Measurements from ENCODE around the gene GPR176. TPM values are rescaled to one million over a fixed set of nuclear protein-coding genes. Genes with fewer than 3 reads are reported as not detected.
A peak's percentile ranks its signal among the peaks of the same experiment; 100 is the strongest.

The GPR176 gene
- total RNA-seq, 4 donors from 2014 or later: 4.3 to 15.0 (median 7.9) TPM

GRCh38 chr15:39803016-39803415 lies 117.0 kb downstream of the GPR176 start:
- no peak for TF ChIP-seq CTCF (IDR thresholded peaks at IDR 0.05)
- TF ChIP-seq POLR2A (IDR thresholded peaks at IDR 0.05): no peak
- Histone ChIP-seq H3K4me1 (no peaks in the 10 kb centered on the region), H3K4me3 (replicated peaks in 1 of 3) (no peak overlapping the region), H3K9me3 (no peaks in the 10 kb centered on the region), H3K27ac (no peak overlapping the region), H3K27me3 (no peaks in the 10 kb centered on the region), H3K36me3 (no peaks in the 10 kb centered on the region)
- intact Hi-C loops (cut with DNase I): no loop called here
- WGBS, 2 donors: 91 to 93% methylated on average over 4 of the region's 4 CpGs
- DNase-seq: no peak

DNA sequence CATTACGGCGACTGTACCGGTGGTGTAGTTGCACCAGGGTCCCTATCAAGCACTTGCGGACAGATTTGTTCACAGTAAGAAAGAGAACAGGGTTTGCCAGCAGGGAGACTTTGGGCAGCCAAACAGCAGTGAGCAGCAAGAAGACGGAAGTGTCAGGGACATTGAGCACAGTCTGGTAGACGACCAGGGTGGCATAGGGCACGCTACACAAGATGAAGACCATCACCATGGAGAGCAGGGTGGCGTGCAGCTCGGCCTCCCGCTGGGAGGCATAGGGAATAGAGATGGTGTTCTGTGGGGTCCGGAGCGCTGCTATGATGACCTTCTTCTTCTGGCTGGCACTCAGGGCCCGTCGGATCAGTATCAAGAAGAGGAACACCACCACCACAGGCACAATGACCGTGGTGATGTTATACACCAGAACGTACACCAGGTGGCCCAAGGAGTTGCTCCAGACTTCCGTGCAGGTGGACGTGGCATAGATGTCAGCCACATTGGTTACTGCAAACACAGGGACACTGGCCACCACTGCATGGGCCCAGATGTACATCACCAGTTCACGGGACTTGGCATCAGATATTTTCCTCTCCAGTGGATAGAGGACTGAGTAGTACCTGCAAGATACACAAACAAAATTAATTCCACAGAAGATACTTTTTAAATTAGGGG lies 118.3 kb downstream of the GPR176 start:
- H3K27me3 ChIP-seq: no peaks in the 10 kb centered on the region
- DNase-seq: peak; percentile 40 to 44
- no peaks in the 10 kb centered on the region for H3K4me1 ChIP-seq
- no peak overlapping the region for H3K27ac ChIP-seq
- no peak for TF ChIP-seq POLR2A (IDR thresholded peaks at IDR 0.05)
- TF ChIP-seq CTCF (IDR thresholded peaks at IDR 0.05): peak in 4 of 6 experiments; percentile 11 to 46 (median 36)
- 80 to 88% methylated on average over 13 to 19 of the region's 19 CpGs for WGBS, 2 donors
- H3K4me3 ChIP-seq (replicated peaks in 1 of 3): no peak overlapping the region
- H3K9me3 ChIP-seq: no peaks in the 10 kb centered on the region
- no peaks in the 10 kb centered on the region for H3K36me3 ChIP-seq
- intact Hi-C loops (cut with DNase I): no loop called here

GRCh38 chr15:39799552-39800011 lies 120.5 kb downstream of the GPR176 start:
- Histone ChIP-seq H3K9me3 (no peaks in the 10 kb centered on the region), H3K4me1 (no peaks in the 10 kb centered on the region), H3K27ac (no peak overlapping the region), H3K27me3 (no peaks in the 10 kb centered on the region), H3K4me3 (replicated peaks in 1 of 3) (no peak overlapping the region), H3K36me3 (no peaks in the 10 kb centered on the region)
- TF ChIP-seq POLR2A (IDR thresholded peaks at IDR 0.05) (no peak), CTCF (IDR thresholded peaks at IDR 0.05) (no peak)
- intact Hi-C loops (cut with DNase I): loop anchor here (10.0 kb wide), 1 partner anchor 75 kb away; no protein-coding TSS in a partner anchor
- no peak for DNase-seq
- 69 to 78% methylated on average over 6 of the region's 6 CpGs for WGBS, 2 donors

DNA sequence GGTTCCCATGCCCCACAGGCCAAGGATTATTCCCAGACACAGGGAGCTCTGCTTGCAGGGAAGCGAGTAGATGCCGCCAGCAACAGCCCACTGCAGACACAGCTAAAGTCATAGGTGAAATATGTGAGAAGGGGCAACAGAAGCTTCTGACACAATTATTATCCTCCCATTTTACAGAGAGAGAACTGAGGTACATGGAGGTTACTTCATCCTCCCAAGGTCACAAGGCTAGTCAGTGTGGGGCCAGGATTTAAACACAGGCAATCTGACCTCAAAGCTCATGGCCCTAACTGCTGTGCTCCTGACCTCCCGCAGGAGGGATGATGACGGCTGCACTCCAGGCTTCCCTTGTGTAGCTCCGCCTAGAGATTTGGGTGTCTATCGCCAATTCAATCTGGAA lies 121.7 kb downstream of the GPR176 start:
- no peaks in the 10 kb centered on the region for H3K27me3 ChIP-seq
- H3K27ac ChIP-seq: no peak overlapping the region
- no peak for DNase-seq
- no peaks in the 10 kb centered on the region for H3K4me1 ChIP-seq
- TF ChIP-seq POLR2A (IDR thresholded peaks at IDR 0.05) (no peak), CTCF (IDR thresholded peaks at IDR 0.05) (no peak)
- intact Hi-C loops (cut with DNase I): loop anchor here (10.0 kb wide), 1 partner anchor 76 kb away; no protein-coding TSS in a partner anchor
- H3K36me3 ChIP-seq: no peaks in the 10 kb centered on the region
- H3K4me3 ChIP-seq (replicated peaks in 1 of 3): no peak overlapping the region
- WGBS, 2 donors: 86 to 88% methylated on average over 6 of the region's 6 CpGs
- H3K9me3 ChIP-seq: no peaks in the 10 kb centered on the region

DNA sequence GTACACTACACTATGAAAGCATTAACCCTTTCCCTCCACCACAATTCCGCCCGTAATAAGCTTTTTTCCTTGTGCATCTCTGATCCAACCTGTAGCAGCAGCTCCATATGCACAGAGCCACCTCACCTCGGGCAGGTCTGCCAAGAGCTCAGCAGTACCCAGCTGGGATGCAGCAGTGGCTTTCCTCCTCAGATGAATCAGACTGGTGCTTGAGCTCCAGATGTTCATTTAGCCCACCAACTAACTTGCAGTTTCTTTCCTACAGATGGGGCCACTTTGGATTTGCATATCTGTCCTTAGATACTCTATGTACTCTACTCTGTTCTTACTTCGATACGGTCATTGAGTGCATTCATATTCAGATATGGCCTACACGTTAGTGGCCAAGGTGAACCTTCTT lies 122.7 kb downstream of the GPR176 start:
- TF ChIP-seq POLR2A (IDR thresholded peaks at IDR 0.05) (no peak), CTCF (IDR thresholded peaks at IDR 0.05) (no peak)
- Histone ChIP-seq H3K9me3 (no peaks in the 10 kb centered on the region), H3K4me1 (no peaks in the 10 kb centered on the region), H3K27ac (no peak overlapping the region), H3K27me3 (no peaks in the 10 kb centered on the region), H3K4me3 (replicated peaks in 1 of 3) (no peak overlapping the region), H3K36me3 (no peaks in the 10 kb centered on the region)
- intact Hi-C loops (cut with DNase I): loop anchor here (10.0 kb wide), 1 partner anchor 77 kb away; no protein-coding TSS in a partner anchor
- DNase-seq: no peak
- 90 to 94% methylated on average over 6 of the region's 6 CpGs for WGBS, 2 donors

All from thyroid gland (tissue), 4 donors.